ENCODE data around the gene GP1BB.
"Not testable (repeated sequence)": the region's sequence is repeated elsewhere in the genome, so short reads cannot be mapped to it uniquely, and the experiment has no call there.

GP1BB gene

GRCh38 chr22:19723232-19723982, at the start of gene GP1BB:
TSS of gene GP1BB (plus strand) at chr22:19723539. CDS start at chr22:19723570, 31 bp downstream.
- DNase-seq (ENCODE audit: low spot score): no peak

- no peak for DNase-seq (ENCODE audit: low spot score)
These were observed 49.7 kb upstream of the GP1BB start for GRCh38 chr22:19673660-19674059.

DNA sequence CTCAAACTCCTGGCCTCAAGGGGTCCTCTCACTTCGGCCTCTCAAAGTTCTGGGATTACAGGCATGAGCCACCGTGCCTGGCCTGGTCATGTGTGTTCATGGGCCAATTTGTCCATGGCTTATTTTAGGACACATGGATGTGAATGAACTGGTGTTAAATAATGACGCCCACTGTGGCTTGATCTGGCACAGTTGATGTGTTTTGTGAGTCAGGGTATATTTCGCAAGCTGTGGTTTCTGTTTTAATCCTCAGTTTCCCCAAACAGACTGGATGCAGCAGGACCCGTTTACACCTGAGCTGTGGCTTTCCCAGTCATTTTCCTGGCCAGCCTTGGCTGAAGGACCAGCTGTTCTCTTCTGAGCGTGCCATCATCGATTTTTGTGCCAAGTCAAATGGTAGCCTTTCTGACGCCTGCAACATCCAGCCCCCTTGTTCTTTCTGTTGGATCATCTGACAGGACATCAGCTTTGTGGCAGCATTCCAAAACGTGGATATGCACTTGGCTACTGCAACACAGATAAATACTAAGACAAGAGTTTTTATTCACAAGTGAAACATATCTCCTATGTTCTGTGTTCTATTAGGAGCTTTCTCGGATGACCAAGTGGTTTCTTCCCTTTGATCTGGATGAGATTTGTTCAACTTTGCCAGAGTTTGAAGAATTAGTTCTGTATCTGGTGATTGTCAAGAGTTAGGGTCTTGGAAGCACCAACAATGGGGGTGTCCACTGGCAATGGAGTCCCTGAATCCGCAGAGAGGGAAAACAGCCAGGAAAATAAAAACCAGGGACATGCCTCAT, 49.0 kb upstream of the GP1BB start:
- no peak for DNase-seq (ENCODE audit: low spot score)

GRCh38 chr22:19674929-19675253, 48.4 kb upstream of the GP1BB start:
- no peak for DNase-seq (ENCODE audit: low spot score)

DNA sequence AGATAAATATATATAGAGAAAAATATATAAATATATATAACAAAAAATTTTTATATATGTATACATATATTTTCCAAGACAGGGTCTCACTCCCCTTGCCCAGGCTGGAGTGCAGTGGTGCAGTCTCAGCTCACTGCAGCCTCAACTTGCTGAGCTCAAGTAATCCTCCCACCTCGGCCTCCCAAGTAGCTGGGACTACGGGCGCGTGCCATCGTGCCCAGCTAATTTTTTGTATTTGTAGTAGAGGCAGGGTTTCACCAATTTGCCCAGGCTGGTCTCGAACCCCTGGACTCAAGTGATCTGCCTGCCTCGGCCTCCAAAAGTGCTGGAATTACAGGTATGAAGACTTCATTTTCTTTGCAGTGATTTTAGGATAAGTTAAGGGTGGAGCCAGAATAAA, 47.9 kb upstream of the GP1BB start:
- no peak for DNase-seq (ENCODE audit: low spot score)

DNA sequence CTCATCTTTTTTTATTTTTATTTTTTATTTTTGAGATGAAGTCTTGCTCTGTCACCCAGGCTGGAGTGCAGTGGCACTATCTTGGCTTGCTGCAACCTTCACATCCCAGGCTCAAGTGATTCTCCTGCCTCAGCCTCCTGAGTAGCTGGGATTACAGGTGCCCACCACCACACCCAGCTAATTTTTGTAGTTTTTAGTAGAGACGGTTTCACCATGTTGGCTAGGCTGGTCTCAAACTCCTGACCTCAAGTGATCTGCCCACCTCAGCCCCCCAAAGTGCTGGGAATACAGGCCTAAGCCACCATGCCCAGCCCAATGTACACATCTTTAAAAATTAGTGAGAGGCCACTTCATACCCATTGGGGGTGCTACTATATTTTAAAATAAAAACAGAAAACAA, 46.9 kb upstream of the GP1BB start:
- DNase-seq (ENCODE audit: low spot score): not testable (repeated sequence)

DNA sequence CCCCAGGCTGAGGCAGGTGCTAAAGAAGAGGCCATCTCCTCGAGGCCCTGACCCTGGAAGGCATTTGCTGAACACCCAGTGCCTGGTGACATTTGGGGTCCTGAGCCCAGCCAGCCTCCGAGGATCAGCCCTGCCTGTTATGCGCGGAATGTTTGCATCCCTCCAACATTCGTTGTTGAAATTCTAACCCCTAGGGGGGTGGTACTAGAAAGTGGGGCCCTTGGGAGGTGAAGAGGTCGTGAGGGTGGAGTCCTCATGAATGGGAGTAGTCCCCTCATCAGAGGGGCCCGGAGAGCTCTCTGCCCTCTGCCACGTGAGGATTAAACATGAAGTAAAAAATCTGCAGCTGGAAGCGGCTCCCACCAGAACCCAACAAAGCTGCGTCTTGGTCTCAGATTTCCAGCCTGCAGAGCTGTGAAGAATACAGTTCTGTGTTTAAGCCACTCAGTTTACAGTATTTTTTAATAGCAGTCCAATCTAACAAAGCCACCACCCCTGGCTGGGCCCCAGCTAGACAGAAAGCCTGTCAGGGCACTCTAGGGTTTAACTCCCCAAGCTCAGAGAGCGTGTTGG, 44.3 kb upstream of the GP1BB start:
- no peak for DNase-seq (ENCODE audit: low spot score)

DNA sequence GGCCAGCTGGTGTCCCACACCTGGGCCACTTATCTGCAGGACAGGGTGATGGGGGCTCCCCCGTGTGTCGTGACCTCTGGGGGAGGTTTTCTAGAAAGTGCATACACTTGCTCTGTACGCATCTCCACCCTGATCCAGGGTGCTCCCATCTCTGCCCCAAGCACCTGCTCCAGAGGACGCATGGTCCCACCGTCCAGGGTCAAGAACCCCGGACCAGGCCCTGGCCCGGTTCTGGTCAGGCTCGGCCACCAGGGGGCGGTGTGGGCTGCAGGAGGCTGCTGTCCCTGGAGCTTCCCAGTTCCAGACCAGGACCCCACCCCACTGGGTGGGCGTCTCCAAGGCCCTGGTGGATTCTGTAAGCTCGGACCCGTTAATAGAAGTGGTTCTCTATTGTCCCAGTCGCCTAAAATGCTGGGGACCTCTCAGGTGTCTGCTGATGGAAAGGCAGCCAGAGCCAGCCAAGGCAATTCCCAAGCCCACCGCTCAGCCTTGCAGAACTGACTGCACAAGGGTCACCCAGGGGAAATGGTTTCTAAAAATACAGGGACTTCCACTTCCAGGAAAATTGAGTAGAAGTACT, 43.7 kb upstream of the GP1BB start:
- DNase-seq (ENCODE audit: low spot score): peak; percentile 78

GRCh38 chr22:19680287-19680881, 43.0 kb upstream of the GP1BB start:
- DNase-seq (ENCODE audit: low spot score): no peak

DNA sequence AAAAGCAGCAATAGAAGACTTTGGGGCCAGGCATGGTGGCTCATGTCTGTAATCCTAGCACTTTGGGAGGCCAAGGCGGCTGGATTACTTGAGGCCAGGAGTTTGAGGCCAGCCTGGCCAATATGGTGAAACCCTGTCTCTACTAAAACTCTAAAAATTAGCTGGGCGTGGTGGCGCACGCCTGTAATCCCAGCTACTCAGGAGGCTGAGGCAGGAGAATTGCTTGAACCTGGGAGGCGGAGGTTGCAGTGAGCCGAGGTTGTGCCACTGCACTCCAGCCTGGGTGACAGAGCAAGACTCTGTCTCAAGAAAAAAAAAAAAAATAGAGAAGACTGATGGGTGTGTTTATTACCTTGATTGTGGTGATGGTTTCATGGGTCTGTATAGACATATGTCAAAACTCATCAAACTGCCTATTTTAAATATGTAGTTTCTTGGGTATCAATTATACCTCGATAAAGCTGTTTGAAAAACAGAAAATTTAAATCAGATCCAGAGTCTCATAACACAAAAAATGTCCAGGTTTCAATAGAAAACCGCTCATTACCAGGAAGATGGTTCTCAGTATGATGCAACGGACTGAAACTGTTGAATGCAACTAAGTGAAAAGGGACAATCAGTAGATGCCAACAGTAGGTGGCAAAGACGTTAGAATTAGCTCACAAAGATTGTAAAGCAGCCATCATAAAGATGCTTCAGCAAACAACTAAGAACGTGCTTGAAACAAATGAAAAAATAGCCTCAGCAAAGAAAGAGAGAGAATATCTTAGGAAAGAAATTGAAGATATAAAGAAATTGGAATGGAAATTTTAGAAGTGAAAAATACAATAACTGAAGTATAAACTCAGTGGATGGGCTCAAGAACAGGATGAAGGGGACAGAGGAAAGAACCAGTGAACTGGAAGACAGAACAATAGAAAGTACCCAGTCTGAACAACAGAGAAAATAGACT, 42.2 kb upstream of the GP1BB start:
- no peak for DNase-seq (ENCODE audit: low spot score)

DNA sequence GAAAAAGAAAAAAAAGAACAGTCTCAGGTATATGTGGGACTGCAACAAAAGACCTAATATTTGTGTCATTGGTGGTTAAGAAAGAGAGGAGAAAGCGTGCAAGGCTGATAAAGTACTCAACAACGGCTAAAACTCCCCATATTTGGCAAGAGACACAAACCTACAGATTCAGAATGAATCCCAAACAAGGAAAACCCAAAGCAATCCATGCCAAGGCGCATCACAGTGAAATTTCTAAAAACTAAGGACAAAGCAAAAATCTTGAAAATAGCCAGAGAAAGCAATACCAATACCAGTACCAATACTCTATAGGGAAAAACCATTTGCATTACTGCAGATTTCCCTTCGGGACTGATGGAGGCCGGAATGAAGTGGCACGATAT, 41.5 kb upstream of the GP1BB start:
- DNase-seq (ENCODE audit: low spot score): no peak

GRCh38 chr22:19686946-19687345, 36.4 kb upstream of the GP1BB start:
- DNase-seq (ENCODE audit: low spot score): no peak

- DNase-seq (ENCODE audit: low spot score): peak; percentile 29
These were observed 35.6 kb upstream of the GP1BB start for GRCh38 chr22:19687561-19688300.

GRCh38 chr22:19688301-19689290, 34.7 kb upstream of the GP1BB start:
- DNase-seq (ENCODE audit: low spot score): peak; percentile 7

DNA sequence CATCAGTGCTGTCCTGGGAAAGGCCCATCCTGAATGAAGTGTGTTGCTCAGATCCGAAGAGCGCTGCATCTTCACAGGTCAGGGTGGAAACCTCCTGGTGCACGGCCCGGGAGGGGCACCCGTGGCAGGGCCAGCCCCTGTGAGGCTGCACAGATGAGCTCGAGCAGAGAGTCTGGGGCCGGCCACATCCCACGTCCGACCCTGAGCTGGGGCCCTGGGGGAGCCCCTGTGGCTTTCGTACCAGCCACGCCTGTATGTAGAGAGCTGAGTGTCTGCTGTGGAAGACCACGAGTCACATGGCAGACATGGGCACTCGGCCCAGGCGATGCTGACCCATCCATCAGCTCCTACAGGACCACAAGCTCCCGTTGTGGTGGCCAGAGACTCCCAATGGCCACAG, 33.9 kb upstream of the GP1BB start:
- DNase-seq (ENCODE audit: low spot score): peak; percentile 13

DNA sequence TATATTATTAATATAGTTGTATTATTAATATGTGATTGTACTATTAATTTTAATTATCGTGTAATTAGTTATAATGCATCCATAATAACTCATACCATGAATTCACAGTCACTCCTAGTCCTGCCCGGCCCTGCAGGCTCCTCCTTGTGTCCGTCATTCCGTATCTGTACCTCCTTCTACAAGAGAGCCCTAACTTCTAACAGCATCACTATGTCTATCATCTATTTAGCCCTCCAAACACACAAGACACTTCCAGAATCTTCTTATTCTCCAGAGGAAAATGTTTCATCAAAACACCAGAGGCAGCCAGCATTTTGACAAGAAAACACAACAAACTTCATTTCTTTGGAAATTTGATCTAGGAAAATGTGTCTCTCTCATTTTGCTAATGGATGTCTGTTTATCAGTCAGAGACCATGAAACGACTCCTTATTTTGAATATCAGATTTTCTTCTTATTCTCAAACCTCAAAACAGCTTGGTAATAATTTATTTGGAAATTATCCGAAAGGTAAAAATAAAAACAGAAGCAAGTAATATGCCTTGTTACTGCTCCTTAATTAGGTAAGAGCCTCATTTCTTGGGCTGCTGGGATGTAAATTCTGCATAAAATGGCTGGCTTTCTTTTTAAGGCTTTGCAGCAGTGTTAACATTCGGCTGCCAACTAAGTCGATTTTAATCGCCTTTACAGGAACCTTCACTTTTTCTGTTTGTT, 32.2 kb upstream of the GP1BB start:
- DNase-seq (ENCODE audit: low spot score): no peak

DNA sequence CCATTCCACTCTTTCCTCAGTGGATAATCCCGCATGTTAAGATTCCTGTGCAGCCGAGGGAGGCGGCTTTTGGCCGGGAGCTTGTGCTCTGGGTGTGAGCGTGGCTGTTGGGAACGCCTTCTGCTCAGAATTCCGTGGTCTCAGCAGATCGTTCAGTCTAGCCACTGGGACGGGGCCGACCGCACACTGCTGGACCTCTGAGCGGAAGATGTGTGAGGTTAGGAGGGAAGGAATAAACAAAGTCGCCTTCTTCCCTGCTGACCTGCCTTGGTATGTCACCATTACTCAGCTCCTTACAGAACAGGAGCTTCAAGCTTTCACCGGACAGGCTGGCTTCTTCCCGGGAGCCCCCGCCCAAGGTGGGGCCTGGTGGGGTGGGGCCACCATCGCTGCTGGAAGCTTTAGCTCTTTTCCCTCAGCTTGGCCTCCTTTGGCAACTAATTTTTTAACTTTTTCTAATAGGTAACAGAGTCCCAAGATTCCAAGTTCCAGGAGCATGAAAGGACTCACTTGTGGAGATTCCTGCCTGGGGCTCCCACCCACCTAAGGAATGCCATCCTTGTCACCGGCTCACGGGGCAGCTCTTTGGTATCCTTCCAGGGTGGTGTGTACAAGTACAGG, 31.5 kb upstream of the GP1BB start:
- peak; percentile 72 for DNase-seq (ENCODE audit: low spot score)

- no peak for DNase-seq (ENCODE audit: low spot score)
These were observed 29.8 kb upstream of the GP1BB start for GRCh38 chr22:19693581-19693980.

All from AG20443 (cell line).